Measurements from ENCODE around the gene ANKRD11. TPM values are rescaled to one million over a fixed set of nuclear protein-coding genes. Genes with fewer than 3 reads are reported as not detected.
A peak's percentile ranks its signal among the peaks of the same experiment; 100 is the strongest.

Gene ANKRD11
- polyA plus RNA-seq, 2 donors, result 37.1 to 73.5 TPM

DNA sequence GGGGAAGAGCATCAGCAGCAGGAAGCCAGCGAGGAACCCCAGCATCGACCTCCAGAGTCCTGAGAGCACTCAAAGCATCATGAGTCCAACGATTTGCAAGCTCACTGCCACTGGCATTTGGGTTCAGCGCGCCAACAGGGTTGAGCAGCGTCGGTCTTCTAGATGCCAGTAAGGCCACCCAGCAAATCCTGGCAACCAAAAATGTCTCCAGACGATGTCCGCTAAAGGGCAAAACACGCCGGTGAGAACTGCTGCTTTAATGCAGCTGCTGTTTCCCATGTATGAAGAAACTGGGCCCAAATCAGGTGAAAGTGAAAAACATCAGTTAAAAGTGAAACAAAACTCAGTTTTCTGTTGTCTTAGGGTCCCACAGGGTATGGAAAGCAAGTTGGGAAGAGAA lies 70.2 kb downstream of the ANKRD11 start:
- 78 to 84% methylated on average over 11 of the region's 11 CpGs for WGBS, 2 donors
- Histone ChIP-seq H3K36me3 (ENCODE audit: control insufficient read depth in 2 of 2, insufficient read depth in 2 of 2, low read length in 1 of 2) (peaks cover 0 to 3% of the 10 kb centered on the region in 2 donors), H3K4me1 (ENCODE audit: control insufficient read depth in 2 of 2, insufficient read depth in 2 of 2, low read length in 1 of 2) (peaks cover 2 to 11% of the 10 kb centered on the region in 2 donors), H3K27ac (ENCODE audit: low read depth in 2 of 2, low read length in 1 of 2) (no peak overlapping the region), H3K4me3 (ENCODE audit: low read depth in 1 of 2, low read length in 2 of 2) (no peak overlapping the region), H3K9me3 (ENCODE audit: control insufficient read depth in 2 of 2, insufficient read depth in 1 of 2, low read depth in 1 of 2, low read length in 1 of 2) (no peaks in the 10 kb centered on the region), H3K27me3 (ENCODE audit: control insufficient read depth in 1 of 2, insufficient read depth in 2 of 2, low read length in 2 of 2) (no peaks in the 10 kb centered on the region)

DNA sequence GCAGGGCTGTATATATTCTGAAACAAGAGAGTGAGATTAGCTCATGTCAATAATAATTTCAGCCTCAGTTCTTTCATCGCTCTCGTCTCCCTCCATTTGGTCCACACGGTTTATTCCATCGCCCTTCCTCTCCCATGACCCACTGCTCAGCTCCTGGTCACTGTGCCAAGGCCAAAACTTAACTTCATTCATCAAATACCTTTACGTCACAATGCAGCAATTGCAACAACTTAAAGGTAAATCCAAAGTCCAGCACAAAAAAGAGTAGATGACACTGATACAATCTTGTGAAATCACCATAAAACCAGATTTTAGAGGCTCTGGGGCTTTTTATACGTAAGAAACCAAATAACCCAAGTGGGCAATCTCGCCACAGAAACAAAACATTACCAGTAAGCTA lies 72.0 kb downstream of the ANKRD11 start:
- Histone ChIP-seq H3K4me1 (ENCODE audit: control insufficient read depth in 2 of 2, insufficient read depth in 2 of 2, low read length in 1 of 2) (peaks cover 9 to 15% of the 10 kb centered on the region in 2 donors), H3K27ac (ENCODE audit: low read depth in 2 of 2, low read length in 1 of 2) (no peak overlapping the region), H3K36me3 (ENCODE audit: control insufficient read depth in 2 of 2, insufficient read depth in 2 of 2, low read length in 1 of 2) (peaks cover 0 to 3% of the 10 kb centered on the region in 2 donors), H3K27me3 (ENCODE audit: control insufficient read depth in 1 of 2, insufficient read depth in 2 of 2, low read length in 2 of 2) (no peaks in the 10 kb centered on the region), H3K9me3 (ENCODE audit: control insufficient read depth in 2 of 2, insufficient read depth in 1 of 2, low read depth in 1 of 2, low read length in 1 of 2) (no peaks in the 10 kb centered on the region), H3K4me3 (ENCODE audit: low read depth in 1 of 2, low read length in 2 of 2) (no peak overlapping the region)
- WGBS, 2 donors, result 74 to 90% methylated on average over 7 of the region's 7 CpGs

DNA sequence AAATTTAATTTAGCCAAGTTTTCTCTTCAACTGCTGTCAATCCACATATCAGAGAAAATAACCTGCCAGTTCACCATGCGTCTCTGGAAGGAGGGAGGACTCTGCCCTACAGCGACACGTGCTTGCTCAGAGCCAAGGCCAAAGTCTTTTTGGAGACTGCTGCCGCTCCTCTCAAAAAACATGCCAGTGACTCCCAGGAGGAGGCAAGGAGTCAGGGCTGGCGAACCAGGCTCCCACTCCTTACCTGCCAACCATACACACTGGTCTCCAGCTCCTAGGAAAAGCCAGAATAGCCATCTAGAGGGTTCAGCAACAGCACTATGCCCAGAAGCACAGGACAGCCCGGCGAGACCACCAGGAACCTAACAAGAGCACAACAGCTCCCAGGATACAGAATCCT lies 73.0 kb downstream of the ANKRD11 start:
- Histone ChIP-seq H3K4me1 (ENCODE audit: control insufficient read depth in 2 of 2, insufficient read depth in 2 of 2, low read length in 1 of 2) (peaks cover 9 to 10% of the 10 kb centered on the region in 2 donors), H3K36me3 (ENCODE audit: control insufficient read depth in 2 of 2, insufficient read depth in 2 of 2, low read length in 1 of 2) (peaks cover 0 to 3% of the 10 kb centered on the region in 2 donors), H3K27me3 (ENCODE audit: control insufficient read depth in 1 of 2, insufficient read depth in 2 of 2, low read length in 2 of 2) (no peaks in the 10 kb centered on the region), H3K27ac (ENCODE audit: low read depth in 2 of 2, low read length in 1 of 2) (peak overlapping the region in 1 of 2 donors; percentile 40), H3K9me3 (ENCODE audit: control insufficient read depth in 2 of 2, insufficient read depth in 1 of 2, low read depth in 1 of 2, low read length in 1 of 2) (no peaks in the 10 kb centered on the region), H3K4me3 (ENCODE audit: low read depth in 1 of 2, low read length in 2 of 2) (no peak overlapping the region)
- WGBS, 2 donors, result 64 to 66% methylated on average over 7 of the region's 7 CpGs

DNA sequence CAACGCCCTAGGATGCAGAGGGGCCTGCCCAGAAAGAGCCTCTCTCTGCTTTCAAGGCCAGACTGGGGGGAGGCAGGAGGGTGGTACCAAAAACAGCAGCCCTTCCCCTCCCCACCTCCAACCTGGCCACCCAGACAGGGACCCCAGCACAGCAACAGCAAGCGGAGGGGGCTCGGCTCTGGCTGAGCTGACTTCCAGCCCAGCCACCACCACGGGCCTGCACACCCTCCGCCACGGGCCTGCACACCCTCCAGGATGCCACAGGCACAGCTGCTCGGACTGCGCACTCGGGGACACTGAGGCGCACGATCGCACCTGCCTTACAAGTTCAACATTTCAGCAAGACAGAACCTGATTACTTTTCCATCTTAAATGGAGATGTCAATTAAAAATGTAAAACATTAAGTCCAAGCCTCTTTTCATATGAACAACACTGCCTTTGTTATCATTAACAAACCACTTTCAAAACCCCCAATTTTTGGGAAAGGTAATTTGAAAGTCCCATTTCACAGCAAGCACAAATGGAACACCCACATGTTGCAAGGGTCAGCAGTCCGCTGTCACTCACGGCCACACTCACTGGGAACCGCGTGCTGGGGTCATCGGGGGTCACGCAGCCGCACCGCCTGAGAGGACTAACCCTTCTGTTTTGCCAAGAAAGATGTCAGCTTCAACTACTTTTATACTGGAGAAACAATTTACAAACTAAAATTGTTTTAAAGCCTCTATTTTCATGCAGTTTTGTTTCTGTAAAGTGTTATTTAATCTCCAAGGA lies 76.4 kb downstream of the ANKRD11 start:
- Histone ChIP-seq H3K27me3 (ENCODE audit: control insufficient read depth in 1 of 2, insufficient read depth in 2 of 2, low read length in 2 of 2) (no peaks in the 10 kb centered on the region), H3K4me1 (ENCODE audit: control insufficient read depth in 2 of 2, insufficient read depth in 2 of 2, low read length in 1 of 2) (peaks cover 17 to 24% of the 10 kb centered on the region in 2 donors), H3K4me3 (ENCODE audit: low read depth in 1 of 2, low read length in 2 of 2) (no peak overlapping the region), H3K27ac (ENCODE audit: low read depth in 2 of 2, low read length in 1 of 2) (no peak overlapping the region), H3K36me3 (ENCODE audit: control insufficient read depth in 2 of 2, insufficient read depth in 2 of 2, low read length in 1 of 2) (no peaks in the 10 kb centered on the region), H3K9me3 (ENCODE audit: control insufficient read depth in 2 of 2, insufficient read depth in 1 of 2, low read depth in 1 of 2, low read length in 1 of 2) (no peaks in the 10 kb centered on the region)
- 77 to 79% methylated on average over 20 of the region's 20 CpGs for WGBS, 2 donors

DNA sequence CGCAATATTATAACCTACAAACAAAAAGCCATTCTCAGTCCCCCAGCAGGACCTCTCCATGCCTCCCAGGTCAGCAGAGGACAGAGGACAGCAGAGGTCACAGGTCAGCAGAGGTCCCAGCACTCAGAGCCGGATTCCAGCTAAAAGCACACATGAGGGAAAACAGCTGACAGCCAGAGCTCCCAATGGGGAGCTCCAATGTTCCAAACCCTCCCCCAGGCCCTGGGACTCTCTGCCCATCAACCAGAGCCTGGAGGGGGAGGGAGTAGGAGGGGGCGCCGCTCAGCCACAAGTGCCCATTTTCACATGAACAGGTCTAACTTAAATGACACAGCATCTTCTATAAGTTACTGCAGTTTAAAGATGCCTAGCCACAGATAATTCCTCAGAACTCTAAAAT lies 77.5 kb downstream of the ANKRD11 start:
- no peaks in the 10 kb centered on the region for H3K27me3 ChIP-seq (ENCODE audit: control insufficient read depth in 1 of 2, insufficient read depth in 2 of 2, low read length in 2 of 2)
- no peaks in the 10 kb centered on the region for H3K9me3 ChIP-seq (ENCODE audit: control insufficient read depth in 2 of 2, insufficient read depth in 1 of 2, low read depth in 1 of 2, low read length in 1 of 2)
- H3K36me3 ChIP-seq (ENCODE audit: control insufficient read depth in 2 of 2, insufficient read depth in 2 of 2, low read length in 1 of 2), result no peaks in the 10 kb centered on the region
- H3K4me1 ChIP-seq (ENCODE audit: control insufficient read depth in 2 of 2, insufficient read depth in 2 of 2, low read length in 1 of 2), result peaks cover 27 to 30% of the 10 kb centered on the region in 2 donors
- WGBS, 2 donors, result 61 to 65% methylated on average over 4 of the region's 4 CpGs
- no peak overlapping the region for H3K4me3 ChIP-seq (ENCODE audit: low read depth in 1 of 2, low read length in 2 of 2)
- no peak overlapping the region for H3K27ac ChIP-seq (ENCODE audit: low read depth in 2 of 2, low read length in 1 of 2)

DNA sequence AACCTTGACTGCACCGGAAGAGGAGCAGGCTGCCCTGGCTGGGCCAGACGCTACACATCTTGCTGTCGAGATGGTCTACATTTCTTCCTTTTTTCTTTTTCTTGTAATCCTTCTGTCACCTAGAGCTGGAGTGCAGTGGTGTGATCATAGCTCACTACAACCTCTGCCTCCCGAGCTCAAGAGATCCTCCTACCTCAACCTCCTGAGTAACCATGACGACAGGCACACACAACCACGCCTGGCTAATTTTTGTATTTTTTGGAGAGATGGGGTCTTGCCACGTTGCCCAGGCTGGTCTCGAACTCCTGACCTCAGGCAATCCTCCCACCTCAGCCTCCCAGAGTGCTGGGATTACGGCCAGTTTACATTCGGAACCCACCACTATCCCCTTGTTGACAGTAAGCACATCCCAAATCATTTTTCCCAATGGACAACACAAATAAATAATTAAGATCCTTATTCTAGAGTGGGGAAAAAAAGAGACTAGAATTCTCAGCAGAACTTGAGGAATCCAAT lies 79.0 kb downstream of the ANKRD11 start:
- H3K4me3 ChIP-seq (ENCODE audit: low read depth in 1 of 2, low read length in 2 of 2), result no peak overlapping the region
- no peaks in the 10 kb centered on the region for H3K27me3 ChIP-seq (ENCODE audit: control insufficient read depth in 1 of 2, insufficient read depth in 2 of 2, low read length in 2 of 2)
- H3K9me3 ChIP-seq (ENCODE audit: control insufficient read depth in 2 of 2, insufficient read depth in 1 of 2, low read depth in 1 of 2, low read length in 1 of 2), result no peaks in the 10 kb centered on the region
- 54 to 57% methylated on average over 10 of the region's 10 CpGs for WGBS, 2 donors
- H3K4me1 ChIP-seq (ENCODE audit: control insufficient read depth in 2 of 2, insufficient read depth in 2 of 2, low read length in 1 of 2), result peaks cover 27 to 37% of the 10 kb centered on the region in 2 donors
- H3K27ac ChIP-seq (ENCODE audit: low read depth in 2 of 2, low read length in 1 of 2), result peak overlapping the region; percentile 60 to 69
- H3K36me3 ChIP-seq (ENCODE audit: control insufficient read depth in 2 of 2, insufficient read depth in 2 of 2, low read length in 1 of 2), result no peaks in the 10 kb centered on the region

DNA sequence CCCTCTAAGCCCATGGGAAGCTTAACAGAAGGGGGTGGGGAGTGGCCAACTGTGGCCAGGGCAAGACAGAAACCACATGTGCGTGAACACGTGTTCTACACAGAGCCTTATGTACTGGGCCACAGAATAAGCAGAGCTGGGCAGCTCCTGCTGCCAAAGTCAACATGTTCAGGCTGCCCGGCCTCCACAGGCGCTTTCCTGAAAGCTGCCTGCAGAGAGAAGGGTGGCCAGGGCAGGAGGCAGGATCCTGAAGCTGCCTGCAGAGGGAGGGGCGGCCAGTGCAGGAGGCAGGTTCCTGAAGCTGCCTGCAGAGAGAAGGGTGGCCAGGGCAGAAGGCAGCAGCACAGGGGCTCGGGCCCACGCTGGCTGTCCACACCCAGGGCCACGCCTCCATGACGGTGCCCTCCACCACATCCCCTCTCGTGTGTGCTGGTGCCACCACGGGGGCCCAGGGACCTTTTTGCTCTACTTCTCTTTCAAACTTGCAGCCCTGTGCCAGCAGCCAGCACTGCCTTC lies 79.5 kb downstream of the ANKRD11 start:
- H3K4me1 ChIP-seq (ENCODE audit: control insufficient read depth in 2 of 2, insufficient read depth in 2 of 2, low read length in 1 of 2), result peaks cover 27 to 41% of the 10 kb centered on the region in 2 donors
- no peaks in the 10 kb centered on the region for H3K36me3 ChIP-seq (ENCODE audit: control insufficient read depth in 2 of 2, insufficient read depth in 2 of 2, low read length in 1 of 2)
- 12 to 13% methylated on average over 11 of the region's 11 CpGs for WGBS, 2 donors
- peak overlapping the region; percentile 60 to 69 for H3K27ac ChIP-seq (ENCODE audit: low read depth in 2 of 2, low read length in 1 of 2)
- H3K9me3 ChIP-seq (ENCODE audit: control insufficient read depth in 2 of 2, insufficient read depth in 1 of 2, low read depth in 1 of 2, low read length in 1 of 2), result no peaks in the 10 kb centered on the region
- no peaks in the 10 kb centered on the region for H3K27me3 ChIP-seq (ENCODE audit: control insufficient read depth in 1 of 2, insufficient read depth in 2 of 2, low read length in 2 of 2)
- H3K4me3 ChIP-seq (ENCODE audit: low read depth in 1 of 2, low read length in 2 of 2), result no peak overlapping the region

DNA sequence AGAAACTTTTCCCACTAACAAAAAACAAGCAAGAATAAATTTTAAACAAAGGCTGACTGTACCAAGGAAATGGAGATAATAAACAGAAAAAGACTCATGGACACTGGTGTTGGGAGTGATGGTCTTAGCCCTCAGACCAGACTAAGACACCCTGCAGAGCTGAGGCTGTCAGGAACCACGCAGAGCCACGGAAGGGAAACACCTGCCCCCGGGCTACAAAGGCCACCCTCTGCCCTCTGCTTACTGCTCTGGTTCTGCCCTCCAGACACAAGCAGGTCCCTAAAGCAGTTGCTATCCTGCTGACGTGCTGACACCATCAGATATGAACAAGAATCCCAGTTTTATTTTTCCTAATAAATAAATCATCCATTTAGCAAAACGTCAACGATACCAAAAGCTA lies 80.0 kb downstream of the ANKRD11 start:
- H3K27ac ChIP-seq (ENCODE audit: low read depth in 2 of 2, low read length in 1 of 2), result peak overlapping the region; percentile 60 to 69
- 21 to 25% methylated on average over 6 of the region's 6 CpGs for WGBS, 2 donors

DNA sequence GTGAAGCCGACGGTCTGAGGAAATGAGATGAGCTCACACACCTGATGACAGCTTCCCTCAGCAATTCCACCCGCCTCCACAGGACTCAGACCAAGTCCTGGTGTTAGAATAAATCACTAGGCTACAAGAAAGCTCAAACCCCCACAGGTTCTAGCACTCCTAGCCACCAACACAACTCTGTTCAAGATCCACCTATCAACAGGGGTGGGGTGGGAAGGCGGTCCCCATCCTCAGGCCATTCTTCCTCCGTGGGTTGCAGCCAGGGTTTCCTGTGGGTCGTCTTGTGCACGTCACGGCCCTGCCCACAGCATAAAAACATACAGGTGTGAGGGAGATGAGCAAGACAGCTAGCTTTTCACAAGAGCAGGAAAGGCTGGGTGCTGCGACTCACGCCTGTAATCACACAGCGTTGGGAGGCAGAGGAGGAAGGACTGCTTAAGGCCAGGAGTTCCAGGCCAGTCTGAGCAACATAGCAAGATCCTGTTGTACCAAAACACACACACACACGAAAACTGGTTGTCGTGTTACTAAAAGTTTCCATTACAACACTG lies 81.1 kb downstream of the ANKRD11 start:
- peaks cover 25 to 41% of the 10 kb centered on the region in 2 donors for H3K4me1 ChIP-seq (ENCODE audit: control insufficient read depth in 2 of 2, insufficient read depth in 2 of 2, low read length in 1 of 2)
- H3K27me3 ChIP-seq (ENCODE audit: control insufficient read depth in 1 of 2, insufficient read depth in 2 of 2, low read length in 2 of 2), result no peaks in the 10 kb centered on the region
- no peaks in the 10 kb centered on the region for H3K36me3 ChIP-seq (ENCODE audit: control insufficient read depth in 2 of 2, insufficient read depth in 2 of 2, low read length in 1 of 2)
- no peaks in the 10 kb centered on the region for H3K9me3 ChIP-seq (ENCODE audit: control insufficient read depth in 2 of 2, insufficient read depth in 1 of 2, low read depth in 1 of 2, low read length in 1 of 2)
- WGBS, 2 donors, result 36 to 44% methylated on average over 13 of the region's 13 CpGs
- no peak overlapping the region for H3K4me3 ChIP-seq (ENCODE audit: low read depth in 1 of 2, low read length in 2 of 2)
- H3K27ac ChIP-seq (ENCODE audit: low read depth in 2 of 2, low read length in 1 of 2), result peak overlapping the region; percentile 46 to 84

More for the DNA sequence above, 80.0 kb downstream of the ANKRD11 start:
- Histone ChIP-seq H3K4me3 (ENCODE audit: low read depth in 1 of 2, low read length in 2 of 2) (no peak overlapping the region), H3K27me3 (ENCODE audit: control insufficient read depth in 1 of 2, insufficient read depth in 2 of 2, low read length in 2 of 2) (no peaks in the 10 kb centered on the region), H3K9me3 (ENCODE audit: control insufficient read depth in 2 of 2, insufficient read depth in 1 of 2, low read depth in 1 of 2, low read length in 1 of 2) (no peaks in the 10 kb centered on the region), H3K36me3 (ENCODE audit: control insufficient read depth in 2 of 2, insufficient read depth in 2 of 2, low read length in 1 of 2) (no peaks in the 10 kb centered on the region), H3K4me1 (ENCODE audit: control insufficient read depth in 2 of 2, insufficient read depth in 2 of 2, low read length in 1 of 2) (peaks cover 27 to 41% of the 10 kb centered on the region in 2 donors)

Data from esophagus (tissue), 2 donors.